HG03060 (cell line): ENCODE results near the gene ZPR1.
"Not testable (repeated sequence)": the region's sequence is repeated elsewhere in the genome, so short reads cannot be mapped to it uniquely, and the experiment has no call there.

ENCODE experiments used
- ATAC-seq: cut with Tn5 transposase; IDR thresholded peaks from one replicate; pipeline ENCODE4 v1.9.1; 2021; ENCODE audit warnings: low read depth, moderate number of reproducible peaks; ENCODE audit not compliant: unreplicated experiment

The ZPR1 gene

GRCh38 chr11:116773203-116774097 is 14.4 kb downstream of the ZPR1 start:
- no peak for ATAC-seq

- peak; percentile 41 for ATAC-seq
Observed at GRCh38 chr11:116772443-116773202, 15.2 kb downstream of the ZPR1 start, which contains the start of gene BUD13. Gene BUD13, minus strand, starts transcription at chr11:116772987. Its CDS starts 23 bp downstream, at chr11:116772964.

- no peak for ATAC-seq
Observed at GRCh38 chr11:116771935-116772334, 15.9 kb downstream of the ZPR1 start.

DNA sequence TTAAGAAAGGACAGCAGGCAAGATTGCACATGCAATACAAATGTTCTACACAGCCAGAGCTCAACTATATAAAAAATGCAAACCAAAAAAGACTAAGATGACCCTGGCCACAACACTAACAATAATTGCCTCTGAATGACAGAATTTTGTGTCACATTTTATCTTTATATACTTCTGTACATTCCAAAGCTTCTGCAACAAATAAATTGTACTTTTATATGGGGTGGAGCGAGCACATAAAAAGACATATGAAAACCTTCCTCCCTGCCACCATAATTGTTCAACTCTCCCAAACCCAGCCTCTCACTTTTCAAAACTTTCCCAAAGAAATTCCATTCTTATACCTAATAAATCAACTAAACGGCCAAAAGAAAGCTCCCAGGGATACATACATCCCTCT is 25.7 kb downstream of the ZPR1 start:
- ATAC-seq = no peak

- ATAC-seq = not testable (repeated sequence)
Observed at GRCh38 chr11:116756044-116756443, 31.8 kb downstream of the ZPR1 start.

- no peak for ATAC-seq
Observed at GRCh38 chr11:116750070-116750718, 37.6 kb downstream of the ZPR1 start.

DNA sequence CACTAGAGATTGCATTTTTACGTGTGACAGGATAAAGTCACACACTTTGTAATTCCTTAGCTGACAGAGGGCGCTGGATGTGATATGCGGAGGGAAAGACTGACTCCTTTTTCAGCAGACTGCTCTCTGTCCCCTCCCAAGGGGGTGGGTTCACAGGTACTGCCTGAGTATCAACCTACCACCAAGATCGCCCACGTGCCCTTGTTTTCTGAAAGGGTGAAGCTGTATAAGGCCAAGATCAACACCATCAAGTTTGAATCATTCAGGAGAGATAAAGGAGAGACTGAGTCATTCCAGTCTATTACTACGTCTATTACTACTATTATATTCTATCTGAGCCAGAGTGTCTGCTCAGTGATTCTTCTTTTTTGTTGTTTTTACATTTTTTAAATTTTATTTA is 45.7 kb downstream of the ZPR1 start:
- ATAC-seq = no peak

GRCh38 chr11:116740741-116741140 is 47.1 kb downstream of the ZPR1 start:
- no peak for ATAC-seq

- ATAC-seq = no peak
Observed at GRCh38 chr11:116738975-116739374, 48.8 kb downstream of the ZPR1 start.

DNA sequence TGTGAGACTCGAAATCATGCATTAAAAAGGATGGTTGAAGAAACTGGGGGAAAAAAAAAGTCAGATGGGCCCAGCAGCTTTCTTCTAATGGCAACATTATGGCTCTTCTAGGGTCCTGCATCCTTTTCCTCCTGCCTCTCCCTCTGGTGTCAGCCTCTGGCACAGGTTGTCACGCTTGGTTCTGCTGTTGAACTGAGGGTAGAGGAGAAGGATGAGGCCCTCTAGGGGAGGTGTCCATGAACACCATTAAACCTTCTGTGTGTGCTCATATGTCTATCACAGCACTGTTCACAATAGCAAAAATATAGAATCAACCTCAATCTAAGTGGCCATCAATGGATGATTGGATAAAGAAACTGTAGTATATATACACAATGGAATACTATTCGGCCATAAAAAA is 51.1 kb downstream of the ZPR1 start:
- ATAC-seq = no peak

DNA sequence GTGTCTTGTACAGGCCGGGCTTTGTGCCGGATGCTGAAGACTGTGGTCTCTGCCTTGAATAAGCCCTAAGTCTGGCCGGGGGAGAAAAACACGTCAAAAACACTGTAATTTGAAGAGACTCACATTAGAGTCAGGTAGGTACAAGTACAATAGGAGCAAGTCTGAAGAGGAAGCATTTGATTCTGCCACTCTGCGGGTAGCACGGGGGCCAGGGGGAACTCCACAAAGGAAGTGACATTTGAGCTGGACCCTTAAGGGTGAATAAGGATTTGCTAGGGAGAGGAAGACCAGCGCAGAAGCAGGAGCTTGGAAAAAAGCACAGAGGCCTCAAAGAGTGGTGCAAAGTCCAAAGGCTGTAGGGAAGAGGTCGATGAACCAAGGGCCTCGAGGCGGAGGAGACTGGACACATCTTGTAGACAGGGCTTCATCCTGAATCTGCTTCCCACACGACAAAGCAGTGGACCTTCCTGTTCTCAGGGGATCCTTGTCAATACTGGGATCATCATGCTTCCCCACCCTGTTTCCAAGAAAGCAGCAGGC is 53.8 kb downstream of the ZPR1 start:
- ATAC-seq = no peak

- no peak for ATAC-seq
Observed at GRCh38 chr11:116733043-116733755, 54.6 kb downstream of the ZPR1 start.

GRCh38 chr11:116732271-116733042 is 55.4 kb downstream of the ZPR1 start:
- ATAC-seq = peak; percentile 58

DNA sequence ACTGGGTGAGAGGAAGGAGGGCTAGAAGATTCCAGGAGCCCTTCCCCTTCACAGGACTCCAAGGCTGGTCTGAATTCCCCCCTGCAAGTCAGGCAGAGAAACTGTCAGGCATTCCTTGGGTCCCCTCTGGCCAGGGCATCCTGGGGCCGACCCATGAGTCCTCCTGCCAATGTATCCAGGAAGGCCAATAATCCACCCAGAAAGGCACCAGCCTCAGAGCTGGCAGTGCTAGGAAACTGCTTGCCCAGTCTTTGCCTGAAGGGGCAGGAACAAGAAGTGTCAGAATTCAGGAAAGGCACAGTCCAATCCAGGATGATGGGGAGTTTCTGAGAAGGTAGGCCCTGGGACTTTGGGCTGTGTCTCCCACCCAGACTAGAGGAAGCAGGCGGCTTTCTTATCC is 56.0 kb downstream of the ZPR1 start:
- ATAC-seq = no peak

GRCh38 chr11:116731097-116731761 is 56.6 kb downstream of the ZPR1 start:
- no peak for ATAC-seq

DNA sequence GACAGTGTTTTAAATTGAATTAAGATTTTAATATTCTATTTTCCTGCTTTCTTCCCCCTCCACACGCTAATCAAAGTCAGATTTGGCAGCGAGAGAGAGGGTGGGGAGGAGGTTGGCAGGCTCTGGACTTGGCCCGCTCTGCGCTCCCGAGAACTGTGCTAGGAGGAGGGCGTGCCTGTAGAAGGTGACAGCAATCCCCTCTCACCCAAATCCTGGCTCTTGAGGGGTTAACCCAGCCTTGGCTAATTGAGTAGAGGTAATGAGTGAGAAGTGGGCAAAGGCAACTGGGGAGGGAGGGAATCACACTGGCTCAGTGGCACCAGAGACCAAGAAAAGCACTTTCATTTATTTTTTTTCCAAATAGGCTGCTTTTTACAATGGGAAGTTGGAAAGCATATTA is 57.2 kb downstream of the ZPR1 start:
- no peak for ATAC-seq

DNA sequence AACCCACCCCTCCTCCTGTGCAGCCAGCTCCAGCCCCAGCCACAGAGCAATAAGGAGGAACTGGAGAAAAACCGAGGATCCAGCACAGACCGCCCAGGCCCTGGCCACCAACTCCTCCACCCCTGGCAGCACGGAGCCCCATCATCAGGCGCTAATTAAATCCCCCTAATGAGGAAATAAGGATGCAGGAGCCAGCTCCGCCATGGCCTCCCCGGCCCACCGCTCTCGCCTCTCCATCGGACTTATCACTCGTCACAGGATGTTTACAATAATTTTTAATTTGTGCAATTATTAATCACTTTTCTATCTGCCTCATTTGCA is 57.6 kb downstream of the ZPR1 start:
- ATAC-seq = no peak

GRCh38 chr11:116729501-116730240 is 58.2 kb downstream of the ZPR1 start:
- no peak for ATAC-seq
